KBM-7 (cell line): ENCODE data around the gene TBX2.
"Not testable (repeated sequence)": the region's sequence is repeated elsewhere in the genome, so short reads cannot be mapped to it uniquely, and the experiment has no call there.

Source experiments
- DNase-seq: peaks from one replicate; pipeline ENCODE4 v3.0.0-alpha.2; 2015
- in situ Hi-C: fragments of 300-500 bp; cut with MboI; formaldehyde crosslinking; loops from 2 replicates; pipeline ENCODE4 v1.14.3; 2020; ENCODE audit warnings: low sequenced_read_pairs, low pct_unique_long_range_greater_than_20kb, mixed read lengths

The TBX2 gene

DNA sequence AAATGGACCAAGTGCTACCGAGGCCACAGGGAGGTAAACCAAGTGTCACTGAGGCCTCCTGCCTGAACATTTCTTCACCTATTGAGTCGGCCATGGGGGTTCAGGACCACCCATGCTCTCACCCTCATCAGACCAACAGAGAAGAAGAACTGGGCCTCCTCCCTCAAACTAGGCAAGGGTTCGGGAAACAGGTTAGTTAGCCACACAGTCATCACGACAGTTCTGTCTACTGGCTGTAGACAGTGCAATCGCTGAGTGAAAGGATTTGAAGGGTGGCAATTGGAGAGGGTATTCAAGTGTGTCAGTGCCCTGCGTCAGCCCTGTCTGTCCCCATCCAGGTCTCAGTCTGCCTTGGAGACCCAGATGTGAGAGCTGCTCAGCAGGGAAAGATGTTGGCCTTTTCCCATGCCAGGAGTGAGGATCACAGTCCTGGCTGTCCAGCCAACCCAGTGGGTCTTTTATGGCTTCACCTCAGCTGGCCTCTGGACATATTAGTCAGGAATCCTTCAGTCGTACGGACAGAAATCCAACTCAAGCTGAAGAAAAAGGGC lies 19.9 kb downstream of the TBX2 start:
- DNase-seq = no peak
- in situ Hi-C loops = loop anchor here (25.0 kb wide), 2 partner anchors 143 to 418 kb away; no protein-coding TSS in a partner anchor

- no peak for DNase-seq
- in situ Hi-C loops = loop anchor here (25.0 kb wide), 2 partner anchors 142 to 417 kb away; no protein-coding TSS in a partner anchor
Measured at GRCh38 chr17:61420052-61420451, 20.4 kb downstream of the TBX2 start.

DNA sequence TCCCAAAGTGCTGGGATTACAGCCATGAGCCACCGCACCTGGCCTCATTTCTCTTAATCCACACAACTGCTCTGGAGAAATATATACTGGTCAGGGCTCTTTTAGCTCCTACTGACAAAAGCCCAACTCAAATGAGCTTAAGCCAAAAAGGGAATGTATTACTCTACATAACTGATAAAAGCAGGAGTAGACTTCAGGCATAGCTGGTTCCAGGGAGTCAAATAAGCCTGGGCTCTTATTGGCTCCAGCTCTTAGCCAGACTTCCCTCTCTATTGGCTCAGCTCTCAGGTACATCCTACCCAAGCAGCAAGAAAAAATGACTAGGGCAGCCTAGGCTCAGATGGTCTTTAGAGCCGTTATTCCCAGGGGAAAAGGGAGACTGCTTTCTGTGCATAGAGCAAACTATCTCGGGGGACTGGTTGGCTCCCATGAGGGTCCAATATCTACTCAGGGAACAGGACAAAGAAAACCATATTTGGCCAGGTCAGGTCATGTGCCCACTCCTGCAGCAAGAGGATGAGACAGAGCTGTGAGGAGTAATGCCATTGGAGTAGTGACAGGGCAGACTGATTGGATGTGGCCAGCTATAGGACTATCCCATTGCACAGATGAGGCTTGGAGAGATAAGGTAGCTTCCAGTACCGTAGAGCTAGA lies 21.2 kb downstream of the TBX2 start:
- in situ Hi-C loops = loop anchor here (25.0 kb wide), 2 partner anchors 141 to 416 kb away; no protein-coding TSS in a partner anchor
- DNase-seq = no peak

DNA sequence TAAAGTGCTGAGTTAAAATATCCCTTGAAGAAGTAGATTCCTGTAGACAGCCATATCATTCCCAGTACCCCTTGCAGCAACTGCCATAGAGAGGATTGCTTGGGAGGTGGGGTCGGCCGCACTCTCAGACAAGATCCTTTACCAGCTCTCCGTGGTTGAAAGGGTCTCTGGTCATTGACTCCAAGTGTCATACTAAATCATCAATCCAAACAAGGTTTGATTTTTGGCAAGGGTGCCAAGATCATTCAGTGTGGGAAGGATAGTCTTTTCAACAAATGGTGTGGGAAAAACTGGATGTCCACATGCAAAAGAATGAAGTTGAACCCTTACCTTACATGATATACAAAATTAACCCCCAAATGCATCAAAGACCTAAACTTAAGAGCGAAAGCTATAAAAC lies 21.8 kb downstream of the TBX2 start:
- in situ Hi-C loops = loop anchor here (25.0 kb wide), 2 partner anchors 141 to 416 kb away; no protein-coding TSS in a partner anchor
- DNase-seq = no peak

GRCh38 chr17:61422116-61422799 lies 22.6 kb downstream of the TBX2 start:
- in situ Hi-C loops = loop anchor here (25.0 kb wide), 2 partner anchors 140 to 415 kb away; no protein-coding TSS in a partner anchor
- no peak for DNase-seq

DNA sequence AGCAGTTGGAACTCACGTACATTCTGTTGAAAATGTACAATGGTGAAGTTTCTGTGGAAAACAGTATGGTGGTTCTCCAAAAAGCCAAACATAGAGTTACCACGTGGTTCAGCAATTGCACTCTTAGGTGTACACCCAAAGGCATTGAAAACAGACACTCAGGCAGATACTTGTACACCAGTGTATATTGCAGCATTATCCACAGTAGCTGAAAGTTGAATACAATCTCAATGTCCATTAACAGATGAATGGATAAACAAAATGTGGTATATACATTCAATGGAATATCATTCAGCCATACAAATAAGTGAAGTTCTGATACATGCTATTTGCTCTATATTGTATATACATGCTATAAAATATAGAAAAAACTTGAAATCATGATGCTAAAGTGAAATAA lies 23.2 kb downstream of the TBX2 start:
- no peak for DNase-seq
- in situ Hi-C loops = loop anchor here (25.0 kb wide), 2 partner anchors 139 to 414 kb away; no protein-coding TSS in a partner anchor

DNA sequence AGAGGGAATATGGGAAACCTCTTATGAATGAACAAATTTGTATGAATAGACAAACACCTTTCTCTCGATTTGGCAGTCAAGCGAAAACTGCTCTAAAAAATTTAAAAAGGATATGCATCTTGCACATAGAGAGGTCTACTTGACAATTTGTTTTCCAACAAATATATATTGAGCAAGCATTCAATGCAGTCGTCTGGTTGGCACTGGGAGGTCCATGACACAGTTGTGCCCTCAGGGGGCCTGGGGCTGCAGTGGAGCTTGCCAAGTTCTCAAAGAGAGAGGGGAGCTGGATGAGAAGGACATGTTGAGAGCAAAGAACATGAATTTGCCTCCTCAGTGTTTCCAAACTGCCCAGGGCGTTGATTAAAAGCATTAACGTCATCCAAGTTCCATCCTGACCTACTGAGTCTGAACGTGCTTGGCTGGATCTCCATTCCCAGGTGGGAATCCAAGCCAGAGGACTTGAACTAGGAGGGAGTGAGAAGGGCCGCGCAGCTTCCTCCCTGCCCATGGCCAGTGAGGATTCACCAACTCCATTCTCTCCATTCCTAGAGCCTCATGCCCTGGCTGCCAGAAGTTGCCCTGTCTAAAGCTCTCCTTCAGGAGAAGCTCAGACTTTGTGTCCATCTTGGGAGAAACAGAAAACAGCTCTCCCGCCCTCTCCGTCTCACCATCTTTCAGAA lies 24.5 kb downstream of the TBX2 start:
- DNase-seq = no peak

DNA sequence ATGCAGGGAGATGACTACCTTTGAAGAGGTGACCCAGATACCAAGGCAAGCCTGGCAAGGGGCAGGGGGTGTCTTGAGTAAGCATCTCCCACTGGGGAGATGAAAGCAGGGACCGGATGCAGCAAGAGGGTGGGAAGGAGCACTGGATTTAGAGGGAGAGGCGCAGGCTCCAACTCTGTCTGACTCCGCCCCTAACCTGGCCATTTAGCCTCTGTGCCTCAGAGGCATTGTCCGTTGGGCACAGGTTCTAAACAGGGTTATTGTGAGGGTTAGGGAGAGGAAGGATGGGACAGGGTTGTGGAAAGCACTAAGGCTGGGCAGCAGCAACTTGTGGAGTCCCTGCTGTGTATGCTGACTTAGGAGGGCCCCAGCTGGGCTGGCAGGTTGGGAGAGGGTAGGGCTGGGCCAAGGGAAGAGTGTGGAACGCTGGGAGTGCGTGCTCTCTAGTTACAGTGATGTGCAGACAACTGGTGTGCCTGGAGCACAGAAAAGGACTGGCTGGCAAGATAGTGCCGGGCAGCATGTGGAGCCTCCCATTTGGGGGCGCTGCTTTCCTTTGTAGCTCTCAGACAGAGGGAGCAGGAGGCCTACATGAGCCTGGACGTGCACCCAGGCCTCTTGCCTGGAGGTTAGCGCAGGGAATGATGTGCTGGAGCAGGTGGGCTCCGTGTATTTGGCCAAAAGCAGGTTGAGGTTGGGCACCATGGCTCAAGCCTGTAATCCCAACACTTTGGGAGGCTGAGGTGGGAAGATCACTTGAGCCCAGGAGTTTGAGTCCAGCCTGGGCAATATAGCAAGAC lies 26.2 kb downstream of the TBX2 start:
- in situ Hi-C loops = no loop called here
- DNase-seq = peak; percentile 26

More for the DNA sequence above, 24.5 kb downstream of the TBX2 start:
- in situ Hi-C loops = loop anchor here (25.0 kb wide), 2 partner anchors 138 to 413 kb away; no protein-coding TSS in a partner anchor

- no peak for DNase-seq
- in situ Hi-C loops = no loop called here
Measured at GRCh38 chr17:61426482-61427304, 27.1 kb downstream of the TBX2 start.

DNA sequence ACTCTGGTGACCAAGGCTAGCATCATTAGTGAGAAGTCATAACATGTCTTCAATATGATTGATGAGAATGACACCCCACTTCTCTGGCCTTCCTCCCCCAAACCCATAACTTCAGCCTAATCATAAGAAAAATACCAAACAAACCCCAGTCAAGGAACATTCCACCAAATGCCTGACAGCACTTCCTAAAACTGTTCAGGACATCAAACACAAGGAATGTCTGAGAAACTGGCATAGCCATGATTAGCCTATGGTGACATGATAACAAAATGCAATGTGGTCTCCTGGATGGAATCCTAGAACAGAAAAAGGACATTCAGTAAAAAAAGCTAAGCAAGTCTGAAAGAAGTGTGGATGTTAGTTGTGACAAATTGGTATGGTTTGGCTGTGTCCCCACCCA lies 27.9 kb downstream of the TBX2 start:
- in situ Hi-C loops = no loop called here
- no peak for DNase-seq

GRCh38 chr17:61429274-61429673 lies 29.6 kb downstream of the TBX2 start:
- DNase-seq = no peak
- in situ Hi-C loops = no loop called here

GRCh38 chr17:61429831-61430230 lies 30.2 kb downstream of the TBX2 start:
- in situ Hi-C loops, DNase-seq: not testable (repeated sequence)

- in situ Hi-C loops = no loop called here
- DNase-seq = no peak
Measured at GRCh38 chr17:61431594-61432311, 32.1 kb downstream of the TBX2 start.

DNA sequence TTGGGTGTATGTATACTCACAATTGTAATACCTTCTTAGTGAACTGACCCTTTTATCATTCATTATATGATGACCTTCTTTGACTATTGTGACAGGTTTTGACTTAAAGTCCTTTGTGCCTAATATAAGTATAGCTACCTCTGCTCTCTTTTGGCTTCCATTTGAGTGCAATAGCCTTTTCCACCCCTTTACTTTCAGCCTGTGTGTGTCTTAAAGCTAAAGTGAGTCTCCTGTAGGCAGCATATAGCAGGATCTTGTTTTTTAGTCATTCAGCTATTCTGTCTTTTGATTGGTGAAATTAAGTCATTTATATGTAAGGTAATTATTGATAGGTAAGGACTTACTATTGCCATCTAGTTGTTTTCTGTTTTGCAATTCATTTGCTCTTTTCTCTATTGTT lies 36.6 kb downstream of the TBX2 start:
- in situ Hi-C loops = no loop called here
- DNase-seq = no peak

DNA sequence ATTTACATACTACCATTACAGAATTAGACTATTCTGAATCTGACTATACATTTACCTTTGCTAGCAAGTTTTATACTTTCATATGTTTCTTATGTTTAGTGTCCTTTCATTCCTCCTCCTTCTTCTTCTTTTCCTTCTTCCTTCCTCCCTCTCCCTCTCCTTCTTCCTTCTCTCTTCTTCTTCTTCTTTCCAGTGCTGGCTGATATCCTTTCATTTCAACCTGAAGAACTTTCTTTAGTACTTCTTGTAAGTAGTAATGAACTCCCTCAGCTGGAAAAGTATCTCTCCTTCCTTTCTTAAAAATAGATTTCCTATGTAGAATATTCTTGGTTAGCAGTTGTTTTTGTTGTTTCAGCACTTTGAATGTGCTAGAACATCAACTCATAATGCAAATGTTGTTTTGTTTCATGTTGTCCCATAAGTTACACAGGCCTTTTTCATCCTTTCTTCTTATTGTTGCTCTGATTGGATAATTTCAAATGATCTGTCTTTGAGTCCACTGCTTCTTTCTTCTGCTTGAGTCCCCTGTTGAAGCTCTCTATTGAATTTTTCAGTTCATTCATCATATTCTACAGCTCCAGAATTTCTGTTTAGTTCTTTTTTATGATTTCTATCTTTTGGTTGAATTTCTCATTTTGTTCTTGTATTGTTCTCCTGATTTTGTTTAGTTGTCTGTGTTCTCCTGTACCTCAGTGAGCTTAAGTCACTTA lies 37.5 kb downstream of the TBX2 start:
- DNase-seq = no peak
- in situ Hi-C loops = no loop called here

DNA sequence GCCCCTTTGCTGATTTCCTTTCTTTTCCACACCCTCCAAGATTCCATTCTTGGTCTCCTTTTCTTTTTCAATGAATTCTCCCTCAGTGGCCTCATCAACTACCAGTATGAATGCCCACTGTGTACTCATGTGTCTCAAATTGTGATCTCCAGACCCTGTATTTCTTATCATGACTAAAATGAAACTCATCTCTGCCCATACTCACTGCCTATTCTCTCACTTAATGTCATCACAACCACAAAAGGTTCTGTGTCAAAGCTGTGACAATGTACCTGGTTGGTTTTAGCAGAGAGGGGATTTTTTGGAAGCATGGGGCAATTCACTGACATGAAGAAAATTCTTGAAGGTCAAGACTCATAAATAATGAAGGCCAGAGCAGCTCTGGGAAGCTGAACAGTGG lies 41.1 kb downstream of the TBX2 start:
- in situ Hi-C loops = no loop called here

DNA sequence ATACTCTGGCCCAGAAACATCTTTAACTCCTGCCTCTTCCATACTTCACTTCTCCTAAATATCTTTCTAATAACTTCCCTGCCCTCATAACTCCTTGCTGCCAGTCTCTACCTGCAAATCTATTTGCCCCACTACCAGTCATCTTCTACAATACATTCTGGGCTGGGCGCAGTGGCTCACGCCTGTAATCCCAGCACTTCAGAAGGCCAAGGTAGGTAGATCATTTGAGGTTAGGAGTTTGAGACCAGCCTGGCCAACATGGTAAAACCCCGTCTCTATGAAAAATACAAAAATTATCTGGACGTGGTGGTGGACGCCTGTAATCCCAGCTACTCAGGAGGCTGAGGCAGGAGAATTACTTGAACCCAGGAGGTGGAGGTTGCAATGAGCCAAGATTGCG lies 41.9 kb downstream of the TBX2 start:
- in situ Hi-C loops = not testable (repeated sequence)

More for the DNA sequence above, 41.1 kb downstream of the TBX2 start:
- no peak for DNase-seq

More for the DNA sequence above, 41.9 kb downstream of the TBX2 start:
- not testable (repeated sequence) for DNase-seq
